ENCODE measurements around the gene CCM2. TPM values are rescaled to one million over a fixed set of nuclear protein-coding genes. Genes with fewer than 3 reads are reported as not detected.
A peak's percentile ranks its signal among the peaks of the same experiment; 100 is the strongest.

CCM2 gene
- total and polyA plus RNA-seq, 2 experiments from 2014 or later = 24.9 to 40.1 TPM

GRCh38 chr7:44966731-44967538 is 33.1 kb upstream of the CCM2 start:
- TF ChIP-seq JUNB (IDR thresholded peaks at IDR 0.05; ENCODE audit: unreplicated experiment) = no peak
- no peak for TF ChIP-seq ZNF331 (CRISPR knock-in tag; IDR thresholded peaks at IDR 0.05; ENCODE audit: low read depth)
- TF ChIP-seq POLR2AphosphoS5 (IDR thresholded peaks at IDR 0.05; ENCODE audit: low read depth) = no peak
- no peak for TF ChIP-seq CTCF (conservative IDR thresholded peaks at IDR 0.05; ENCODE audit: low read depth in 2 of 2)
- no peak for TF ChIP-seq NANOG (IDR thresholded peaks at IDR 0.05; ENCODE audit: borderline replicate concordance)
- TF ChIP-seq ETS1 (IDR thresholded peaks at IDR 0.05) = no peak
- no peak for TF ChIP-seq ZNF462 (CRISPR knock-in tag; IDR thresholded peaks at IDR 0.05)
- TF ChIP-seq REST (IDR thresholded peaks at IDR 0.05; ENCODE audit: unreplicated experiment) = no peak
- TF ChIP-seq EZH2phosphoT487 (IDR thresholded peaks at IDR 0.05; ENCODE audit: unreplicated experiment) = no peak
- no peak for TF ChIP-seq STAT1 (IDR thresholded peaks at IDR 0.05; ENCODE audit: unreplicated experiment)
- TF ChIP-seq EZH2 (IDR thresholded peaks at IDR 0.05; ENCODE audit: low read depth, unreplicated experiment) = no peak
- TF ChIP-seq CREB1 (CRISPR knock-in tag; IDR thresholded peaks at IDR 0.05; ENCODE audit: low read depth) = no peak
- TF ChIP-seq ZNF114 (CRISPR knock-in tag; IDR thresholded peaks at IDR 0.05) = no peak
- peaks cover 18% of the 10 kb centered on the region for H3K27me3 ChIP-seq (ENCODE audit: insufficient read depth)
- H3K36me3 ChIP-seq (ENCODE audit: insufficient read depth) = no peaks in the 10 kb centered on the region
- H3K4me2 ChIP-seq = no peak overlapping the region
- H3K79me2 ChIP-seq (replicated peaks; ENCODE audit: insufficient read depth) = no peaks in the 10 kb centered on the region
- Mint-ChIP-seq H3K4me3 (no peak overlapping the region), H3K36me3 (ENCODE audit: low read depth) (no peaks in the 10 kb centered on the region), H3K27me3 (ENCODE audit: insufficient read depth, low read depth, poor library complexity) (peaks cover 22% of the 10 kb centered on the region), H3K4me1 (no peaks in the 10 kb centered on the region), H3K27ac (no peak overlapping the region), H3K9me3 (no peaks in the 10 kb centered on the region)
- no peak overlapping the region for H3K27ac ChIP-seq (ENCODE audit: low read depth)
- ATAC-seq (no peak), DNase-seq (ENCODE audit: low spot score) (no peak)
- no peaks in the 10 kb centered on the region for H3K4me1 ChIP-seq (ENCODE audit: insufficient read depth)
- H3K4me3 ChIP-seq = no peak overlapping the region
- no peaks in the 10 kb centered on the region for H4K20me1 ChIP-seq (replicated peaks; ENCODE audit: insufficient read depth)
- no peaks in the 10 kb centered on the region for H3K9me2 ChIP-seq (ENCODE audit: insufficient read depth)
- H2AFZ ChIP-seq = peak overlapping the region; percentile 63
- H3F3A ChIP-seq (replicated peaks; ENCODE audit: low read depth) = 0 out of 2 replicates have a peak, but pooled peaks cover 4% of the 10 kb centered on the region

Measured in GM23338 (cell line).